PFSK-1 (cell line): ENCODE results near the gene SPECC1.

Experiments
- FOXP2 ChIP-seq: optimal IDR thresholded peaks from 2 replicates; pipeline ENCODE3; 2011; ENCODE audit warnings: borderline replicate concordance, control low read depth, inconsistent platforms; ENCODE audit not compliant: insufficient read depth; ENCODE audit errors: extremely low read length, extremely low read depth
- POLR2AphosphoS5 ChIP-seq: IDR thresholded peaks from 2 replicates; pipeline ENCODE4 v1.6.1; 2012; ENCODE audit warnings: low read depth, mild to moderate bottlenecking, control low read depth, low read length, moderate library complexity
- REST ChIP-seq, 2 experiments: IDR thresholded peaks; 2 replicates each; pipeline versions ENCODE4 v1.6.1 to v1.8.0; 2011 to 2012; ENCODE audit warnings: low read depth in 2 of 2, low read length in 2 of 2, control low read depth in 1 of 2, inconsistent platforms in 1 of 2, mild to moderate bottlenecking in 1 of 2, moderate library complexity in 1 of 2; ENCODE audit not compliant: insufficient read depth in 1 of 2
- SIN3A ChIP-seq: IDR thresholded peaks from 2 replicates; pipeline ENCODE4 v1.6.1; 2012; ENCODE audit warnings: mild to moderate bottlenecking, low read length, moderate library complexity, borderline replicate concordance; ENCODE audit not compliant: insufficient read depth
- TAF1 ChIP-seq: IDR thresholded peaks from 2 replicates; pipeline ENCODE4 v1.6.1; 2012; ENCODE audit warnings: low read length, control low read depth, borderline replicate concordance; ENCODE audit not compliant: insufficient read depth

Gene SPECC1

GRCh38 chr17:20028443-20028842, 19.3 kb downstream of the SPECC1 start:
- no peak for TF ChIP-seq FOXP2
- no peak for TF ChIP-seq REST (IDR thresholded peaks at IDR 0.05; ENCODE audit: insufficient read depth in 1 of 2, low read depth in 2 of 2, low read length in 2 of 2)
- no peak for TF ChIP-seq POLR2AphosphoS5
- TF ChIP-seq TAF1: no peak
- TF ChIP-seq SIN3A: no peak

- no peak for TF ChIP-seq POLR2AphosphoS5
- no peak for TF ChIP-seq FOXP2
- no peak for TF ChIP-seq TAF1
- no peak for TF ChIP-seq REST (IDR thresholded peaks at IDR 0.05; ENCODE audit: insufficient read depth in 1 of 2, low read depth in 2 of 2, low read length in 2 of 2)
These were observed 23.5 kb downstream of the SPECC1 start for GRCh38 chr17:20032636-20033035.

- no peak for TF ChIP-seq FOXP2
- TF ChIP-seq TAF1: no peak
- TF ChIP-seq REST (IDR thresholded peaks at IDR 0.05; ENCODE audit: insufficient read depth in 1 of 2, low read depth in 2 of 2, low read length in 2 of 2): no peak
- no peak for TF ChIP-seq POLR2AphosphoS5
- TF ChIP-seq SIN3A: no peak
These were observed 24.3 kb downstream of the SPECC1 start for GRCh38 chr17:20033415-20033814.

GRCh38 chr17:20035501-20035900, 26.3 kb downstream of the SPECC1 start:
- TF ChIP-seq REST (IDR thresholded peaks at IDR 0.05; ENCODE audit: insufficient read depth in 1 of 2, low read depth in 2 of 2, low read length in 2 of 2): no peak
- no peak for TF ChIP-seq POLR2AphosphoS5
- no peak for TF ChIP-seq FOXP2
- TF ChIP-seq SIN3A: no peak
- no peak for TF ChIP-seq TAF1

GRCh38 chr17:20039037-20039436, 29.9 kb downstream of the SPECC1 start:
- TF ChIP-seq SIN3A (no peak), FOXP2 (no peak), POLR2AphosphoS5 (no peak), REST (IDR thresholded peaks at IDR 0.05; ENCODE audit: insufficient read depth in 1 of 2, low read depth in 2 of 2, low read length in 2 of 2) (no peak), TAF1 (no peak)
